Sigmoid colon (tissue), 7 donors: ENCODE results near the gene CTRB2. TPM values are rescaled to one million over a fixed set of nuclear protein-coding genes. Genes with fewer than 3 reads are reported as not detected.
A peak's percentile ranks its signal among the peaks of the same experiment; 100 is the strongest.

Experiments
- DNase-seq: peaks from one replicate; pipeline ENCODE4 v3.0.0-alpha.2; 2019
- H3K27ac ChIP-seq, 4 donors: fragments of 200-600 bp; sonication (generic); one replicate each; pipeline ENCODE4 v1.5.1; 2016 to 2019; ENCODE audit warnings: mild to moderate bottlenecking in 1 of 4
- H3K27me3 ChIP-seq, 3 donors: fragments of 200-600 bp; sonication (generic); one replicate each; pipeline ENCODE4 v1.5.1; 2019; ENCODE audit warnings: mild to moderate bottlenecking in 1 of 3
- H3K36me3 ChIP-seq, 4 donors: fragments of 200-600 bp; sonication (generic); one replicate each; pipeline ENCODE4 v1.5.1; 2016 to 2019
- H3K4me1 ChIP-seq, 4 donors: fragments of 200-600 bp; sonication (generic); one replicate each; pipeline ENCODE4 v1.5.1; 2017 to 2019
- H3K4me3 ChIP-seq, 4 donors: fragments of 200-600 bp; sonication (generic); one replicate each; pipeline ENCODE4 v1.5.1; 2017 to 2019; ENCODE audit warnings: mild to moderate bottlenecking in 2 of 4, moderate library complexity in 1 of 4
- H3K9me3 ChIP-seq, 4 donors: fragments of 200-600 bp in 3 of 4; sonication (generic) in 3 of 4; one replicate each; pipeline versions ENCODE4 v1.5.1 to v1.6.1; 2013 to 2019
- EP300 ChIP-seq, 4 donors: sonication (generic); formaldehyde crosslinking; IDR thresholded peaks; one replicate each; pipeline ENCODE4 v1.6.1; 2017; ENCODE audit warnings: antibody characterized with exemption in 4 of 4
- POLR2A ChIP-seq, 2 donors: fragments of 450-650 bp; IDR thresholded peaks; one replicate each; pipeline ENCODE4 v1.6.1; 2016; ENCODE audit warnings: antibody characterized with exemption in 2 of 2, mild to moderate bottlenecking in 2 of 2, moderate library complexity in 2 of 2
- POLR2AphosphoS5 ChIP-seq, 4 donors: sonication (generic); formaldehyde crosslinking; IDR thresholded peaks; one replicate each; pipeline ENCODE4 v1.6.1; 2017; ENCODE audit warnings: antibody characterized with exemption in 4 of 4
- WGBS, 2 donors: extraction: QIAGEN DNeasy Blood & Tissue Kit; methylation state at CpG; one replicate each; pipeline ENCODE4 v1.1.7; 2013; 5-methylcytosine and 5-hydroxymethylcytosine counted together
- intact Hi-C: fragments of 100-400 bp; cut with DNase I; formaldehyde crosslinking; loops from one replicate; pipeline ENCODE4 v1.15.1; 2023
- polyA plus RNA-seq, 3 donors: library from polyadenylated mRNA; stranded (reverse); fragments of 200-250 nt; gene quantifications; one replicate each; pipeline ENCODE4 v1.2.3, GENCODE V29; 2013
- total RNA-seq, 4 donors: library from RNA; depleted of rRNA; stranded (reverse); fragments of >200 nt; gene quantifications; one replicate each; pipeline ENCODE4 v1.1.0, GENCODE V29; 2016
- TF ChIP-seq, protein P1 (sequence below), 4 experiments: fragments of 450-650 bp in 3 of 4; fragments of 200-600 bp in 1 of 4; IDR thresholded peaks; one replicate each; pipeline ENCODE4 v1.5.1; 2016 to 2019; ENCODE audit warnings: antibody characterized with exemption in 4 of 4, mild to moderate bottlenecking in 3 of 4, moderate library complexity in 2 of 4
- donor health status: healthy with polysubstance abuse.
- donor health status: Bipolar disorder and iron deficiency.
- donor health status: healthy.

Gene CTRB2
- total RNA-seq, result not detected
- 10 to 100 TPM in 1 of 3 donors, under 1 TPM in 1, not detected in 1; 0.42 to 17.4 TPM for polyA plus RNA-seq

DNA sequence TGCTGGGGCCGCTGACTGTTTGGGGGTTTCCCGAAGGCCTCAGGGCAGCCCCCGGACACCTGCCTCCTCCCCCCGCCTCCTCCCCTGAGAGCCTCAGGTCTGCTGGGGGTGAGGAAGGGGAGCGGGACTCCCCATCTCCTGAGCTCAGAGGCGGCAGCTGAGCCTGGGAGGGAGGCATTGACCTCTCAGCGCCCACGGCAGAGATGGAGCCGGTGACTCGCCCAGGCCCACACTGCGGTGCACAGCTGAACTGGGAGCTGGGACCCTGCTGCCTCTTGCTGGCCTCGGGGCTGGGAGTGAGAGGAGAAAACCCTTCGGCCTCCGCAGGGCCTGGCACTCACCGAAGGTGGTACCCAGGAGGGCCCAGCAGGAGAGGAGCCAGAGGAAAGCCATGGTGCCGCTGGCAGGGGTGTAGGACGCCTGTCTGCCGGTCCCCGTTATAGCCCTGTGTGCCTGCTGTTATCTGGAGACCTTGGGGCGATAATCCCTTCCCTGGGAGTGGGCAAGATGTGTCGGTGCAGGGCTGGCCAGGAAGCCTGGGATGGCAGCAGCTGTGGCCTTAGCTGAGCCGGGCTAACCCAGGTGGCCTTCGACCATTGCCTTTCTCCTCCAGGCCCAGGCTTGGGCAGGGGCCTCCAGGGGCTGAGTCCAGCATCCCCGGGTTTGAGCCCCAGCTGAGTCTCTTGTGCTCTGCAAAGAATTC is at the start of gene CTRB2:
Gene CTRB2 (minus strand): TSS at position 413 of the 703 bp plus-strand sequence. CDS start 20 bp downstream, at position 393.
- no peak for TF ChIP-seq POLR2AphosphoS5 (IDR thresholded peaks at IDR 0.05)
- TF ChIP-seq, protein P1, sequence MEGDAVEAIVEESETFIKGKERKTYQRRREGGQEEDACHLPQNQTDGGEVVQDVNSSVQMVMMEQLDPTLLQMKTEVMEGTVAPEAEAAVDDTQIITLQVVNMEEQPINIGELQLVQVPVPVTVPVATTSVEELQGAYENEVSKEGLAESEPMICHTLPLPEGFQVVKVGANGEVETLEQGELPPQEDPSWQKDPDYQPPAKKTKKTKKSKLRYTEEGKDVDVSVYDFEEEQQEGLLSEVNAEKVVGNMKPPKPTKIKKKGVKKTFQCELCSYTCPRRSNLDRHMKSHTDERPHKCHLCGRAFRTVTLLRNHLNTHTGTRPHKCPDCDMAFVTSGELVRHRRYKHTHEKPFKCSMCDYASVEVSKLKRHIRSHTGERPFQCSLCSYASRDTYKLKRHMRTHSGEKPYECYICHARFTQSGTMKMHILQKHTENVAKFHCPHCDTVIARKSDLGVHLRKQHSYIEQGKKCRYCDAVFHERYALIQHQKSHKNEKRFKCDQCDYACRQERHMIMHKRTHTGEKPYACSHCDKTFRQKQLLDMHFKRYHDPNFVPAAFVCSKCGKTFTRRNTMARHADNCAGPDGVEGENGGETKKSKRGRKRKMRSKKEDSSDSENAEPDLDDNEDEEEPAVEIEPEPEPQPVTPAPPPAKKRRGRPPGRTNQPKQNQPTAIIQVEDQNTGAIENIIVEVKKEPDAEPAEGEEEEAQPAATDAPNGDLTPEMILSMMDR (IDR thresholded peaks at IDR 0.05), result no peak
- TF ChIP-seq POLR2A (IDR thresholded peaks at IDR 0.05), result no peak
- TF ChIP-seq EP300 (IDR thresholded peaks at IDR 0.05), result no peak
- no peak within 1 kb of the TSS for H3K4me3 ChIP-seq
- intact Hi-C loops, result loop anchor here (2.0 kb wide), 1 partner anchor 18 kb away; no protein-coding TSS in a partner anchor
- DNase-seq, result no peak
- H3K9me3 ChIP-seq, result no peaks in the 10 kb centered on the region
- no peaks in the 10 kb centered on the region for H3K36me3 ChIP-seq
- H3K4me1 ChIP-seq, result no peaks in the 10 kb centered on the region
- no peak within 1 kb of the TSS for H3K27ac ChIP-seq
- H3K27me3 ChIP-seq, result no peaks in the 10 kb centered on the region
- WGBS, 2 donors, result 86 to 92% methylated on average over 24 of the region's 24 CpGs

DNA sequence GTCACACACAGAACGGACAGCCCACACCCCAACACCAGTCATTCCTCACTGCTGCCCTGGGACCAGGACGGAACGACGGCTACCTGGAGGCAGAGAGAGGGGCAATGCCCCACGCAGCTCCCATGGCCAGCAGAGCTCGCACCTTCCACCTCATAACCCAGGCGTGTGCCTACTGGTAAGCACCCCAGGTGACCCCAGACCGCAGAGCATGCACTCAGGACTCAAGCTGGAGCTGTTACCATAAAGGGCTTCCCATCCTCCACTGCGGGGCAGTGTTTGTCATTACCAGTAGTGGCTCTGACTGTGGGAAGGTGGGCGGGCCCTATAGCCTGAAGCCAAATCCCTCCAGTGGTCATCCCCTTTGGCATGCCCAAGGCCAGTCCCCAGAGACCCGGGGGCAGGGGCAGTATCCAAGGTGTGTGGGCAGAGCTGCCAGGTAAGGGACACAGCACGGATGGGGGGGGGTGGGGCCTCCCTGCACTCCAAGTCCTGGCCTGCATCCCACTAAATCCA is 49.2 kb upstream of the CTRB2 start:
- Histone ChIP-seq H3K4me1 (peaks cover 0 to 91% (median 81%) of the 10 kb centered on the region in 4 donors), H3K4me3 (no peak overlapping the region), H3K9me3 (no peaks in the 10 kb centered on the region), H3K27ac (peak overlapping the region; percentile 20 to 96 (median 92)), H3K27me3 (no peaks in the 10 kb centered on the region), H3K36me3 (no peaks in the 10 kb centered on the region)
- TF ChIP-seq, protein P1 (IDR thresholded peaks at IDR 0.05), result no peak
- TF ChIP-seq POLR2A (IDR thresholded peaks at IDR 0.05), result no peak
- no peak for TF ChIP-seq EP300 (IDR thresholded peaks at IDR 0.05)
- no peak for TF ChIP-seq POLR2AphosphoS5 (IDR thresholded peaks at IDR 0.05)
- WGBS, 2 donors, result 79 to 80% methylated on average over 12 of the region's 12 CpGs
- intact Hi-C loops, result no loop called here
- DNase-seq, result peak; percentile 70

DNA sequence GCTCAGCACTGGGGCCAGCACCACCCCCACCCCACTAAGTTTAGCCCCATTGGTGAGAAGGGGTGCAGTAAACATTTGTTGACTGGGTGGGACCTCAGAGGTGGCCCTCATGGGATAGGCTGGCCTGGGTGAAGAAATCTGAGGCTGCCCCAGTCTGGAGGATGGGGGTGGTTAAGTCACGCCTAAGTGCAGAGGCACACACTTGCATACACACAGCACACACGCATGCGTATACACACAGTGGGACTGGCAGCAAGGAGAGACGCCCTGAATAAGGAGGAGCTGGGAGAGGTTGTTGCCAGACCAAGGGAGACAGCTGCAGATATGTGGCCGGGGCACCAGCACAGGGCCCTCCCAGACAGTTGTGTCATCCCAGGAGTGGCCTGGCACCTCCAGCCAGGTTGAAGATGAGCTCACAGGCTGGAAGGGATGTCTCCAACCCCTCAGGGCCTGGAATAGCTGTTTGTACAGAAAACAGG is 47.4 kb upstream of the CTRB2 start:
- no peaks in the 10 kb centered on the region for H3K9me3 ChIP-seq
- H3K27me3 ChIP-seq, result no peaks in the 10 kb centered on the region
- intact Hi-C loops, result no loop called here
- no peak overlapping the region for H3K4me3 ChIP-seq
- TF ChIP-seq EP300 (IDR thresholded peaks at IDR 0.05), result no peak
- TF ChIP-seq POLR2AphosphoS5 (IDR thresholded peaks at IDR 0.05), result no peak
- no peak for TF ChIP-seq POLR2A (IDR thresholded peaks at IDR 0.05)
- TF ChIP-seq, protein P1 (IDR thresholded peaks at IDR 0.05), result no peak
- H3K36me3 ChIP-seq, result no peaks in the 10 kb centered on the region
- DNase-seq, result peak; percentile 66
- peak overlapping the region; percentile 91 to 96 (median 93) for H3K27ac ChIP-seq
- WGBS, 2 donors, result 51 to 73% methylated on average over 5 of the region's 5 CpGs
- peaks cover 0 to 96% (median 93%) of the 10 kb centered on the region in 4 donors for H3K4me1 ChIP-seq

DNA sequence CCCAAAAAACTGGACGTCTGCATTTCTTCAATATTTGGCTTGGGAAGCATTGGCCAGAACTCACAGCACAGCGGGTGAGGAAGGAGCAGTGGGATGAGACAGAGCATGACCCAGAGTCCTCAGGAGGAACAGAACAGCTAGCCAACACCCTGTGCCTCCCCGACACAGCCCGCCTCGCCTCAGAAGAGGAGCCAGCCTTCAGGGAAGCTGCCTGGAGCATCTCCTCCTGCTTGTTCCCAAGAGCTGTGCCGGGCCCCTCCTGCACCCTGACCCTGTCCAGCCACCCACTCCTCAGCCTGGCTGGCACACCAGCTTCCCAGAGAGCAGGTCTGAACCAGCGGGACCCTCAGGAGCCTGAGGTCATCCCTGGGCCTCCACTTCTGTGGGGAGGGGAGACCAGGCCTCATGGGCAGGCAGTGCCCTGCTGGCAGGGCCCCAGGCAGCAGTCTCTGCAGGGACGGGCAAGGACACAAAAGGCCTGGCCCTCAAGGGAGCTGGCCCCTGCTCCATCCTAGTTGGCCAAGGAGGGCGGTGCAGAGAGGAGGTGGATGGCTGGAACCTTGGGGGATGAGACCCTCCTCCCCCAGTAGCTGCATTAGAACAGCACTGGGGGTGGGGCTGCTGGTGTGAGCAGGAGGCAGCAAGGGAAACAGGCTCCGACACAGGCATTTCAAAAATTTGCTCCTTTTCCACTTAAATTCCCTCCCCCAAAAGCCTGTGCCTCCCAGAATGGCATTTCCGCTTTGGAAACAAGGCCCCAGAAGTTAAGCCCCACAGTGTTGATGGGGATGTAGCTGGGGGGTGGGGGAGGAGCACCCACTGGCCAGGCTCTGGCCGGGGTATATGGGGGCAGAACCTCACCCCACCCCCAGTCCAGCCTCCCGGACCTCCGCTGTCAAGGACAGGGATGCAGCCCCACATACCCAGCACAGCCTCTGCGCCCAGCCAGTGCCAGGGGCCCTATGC is 46.3 kb upstream of the CTRB2 start:
- Histone ChIP-seq H3K9me3 (no peaks in the 10 kb centered on the region), H3K27ac (peak overlapping the region; percentile 91 to 96 (median 93)), H3K4me1 (peaks cover 0 to 97% (median 95%) of the 10 kb centered on the region in 4 donors), H3K4me3 (no peak overlapping the region), H3K27me3 (no peaks in the 10 kb centered on the region), H3K36me3 (no peaks in the 10 kb centered on the region)
- 76 to 85% methylated on average over 15 of the region's 15 CpGs for WGBS, 2 donors
- peak; percentile 77 for DNase-seq
- intact Hi-C loops, result no loop called here
- no peak for TF ChIP-seq POLR2A (IDR thresholded peaks at IDR 0.05)
- no peak for TF ChIP-seq EP300 (IDR thresholded peaks at IDR 0.05)
- TF ChIP-seq, protein P1 (IDR thresholded peaks at IDR 0.05), result no peak
- TF ChIP-seq POLR2AphosphoS5 (IDR thresholded peaks at IDR 0.05), result no peak
